Activated CD8-positive, alpha-beta T cell treated with anti-CD3 and anti-CD28 coated beads for 36 hours (primary cell): ENCODE data around the gene NKX2-4. TPM values are rescaled to one million over a fixed set of nuclear protein-coding genes. Genes with fewer than 3 reads are reported as not detected.
A peak's percentile ranks its signal among the peaks of the same experiment; 100 is the strongest.

ENCODE experiments used
- ATAC-seq: fragments of 200-7000 bp; cut with Tn5 transposase; one replicate; pipeline ENCODE4 v1.10.0; 2021; ENCODE audit warnings: mild to moderate bottlenecking, moderate library complexity
- CTCF ChIA-PET: fragments of 350-600 bp; sonication (Branson Sonifier 250); formaldehyde crosslinking; loops from one replicate; lab custom pipeline; 2021; ENCODE audit warnings: antibody characterized with exemption; lab: Charles Lee
- POLR2A ChIA-PET: fragments of 350-600 bp; sonication (Branson Sonifier 250); formaldehyde crosslinking; loops from one replicate; lab custom pipeline; 2021; ENCODE audit warnings: antibody characterized with exemption; lab: Charles Lee
- DNase-seq: peaks from one replicate; pipeline ENCODE4 v3.0.0-alpha.2; 2020
- H3K27ac Mint-ChIP-seq: one replicate; pipeline ENCODE4 v1.8.0; 2021; ENCODE audit warnings: mild to moderate bottlenecking, mixed read lengths
- H3K27me3 Mint-ChIP-seq: one replicate; pipeline ENCODE4 v1.8.0; 2021; ENCODE audit warnings: mixed read lengths
- H3K36me3 Mint-ChIP-seq: one replicate; pipeline ENCODE4 v1.8.0; 2021; ENCODE audit warnings: low read depth, mixed read lengths
- H3K4me1 Mint-ChIP-seq: one replicate; pipeline ENCODE4 v1.8.0; 2021; ENCODE audit warnings: low read depth, mixed read lengths
- H3K4me3 Mint-ChIP-seq: one replicate; pipeline ENCODE4 v1.8.0; 2021; ENCODE audit warnings: mild to moderate bottlenecking, moderate library complexity, mixed read lengths
- H3K9me3 Mint-ChIP-seq: one replicate; pipeline ENCODE4 v1.8.0; 2021; ENCODE audit warnings: mixed read lengths
- CTCF ChIP-seq: fragments of 200-600 bp; IDR thresholded peaks from one replicate; pipeline ENCODE4 v1.8.0; 2022; ENCODE audit warnings: antibody characterized with exemption, mild to moderate bottlenecking
- intact Hi-C: fragments of 100-400 bp; cut with micrococcal nuclease; formaldehyde crosslinking; loops from one replicate; pipeline ENCODE4 v1.10.0; 2022
- total RNA-seq, 2 experiments: library from RNA; stranded (reverse); gene quantifications; one replicate each; pipeline ENCODE4 v1.2.3, GENCODE V29; 2021

The NKX2-4 gene
- total RNA-seq, 2 experiments from 2014 or later = not detected

DNA sequence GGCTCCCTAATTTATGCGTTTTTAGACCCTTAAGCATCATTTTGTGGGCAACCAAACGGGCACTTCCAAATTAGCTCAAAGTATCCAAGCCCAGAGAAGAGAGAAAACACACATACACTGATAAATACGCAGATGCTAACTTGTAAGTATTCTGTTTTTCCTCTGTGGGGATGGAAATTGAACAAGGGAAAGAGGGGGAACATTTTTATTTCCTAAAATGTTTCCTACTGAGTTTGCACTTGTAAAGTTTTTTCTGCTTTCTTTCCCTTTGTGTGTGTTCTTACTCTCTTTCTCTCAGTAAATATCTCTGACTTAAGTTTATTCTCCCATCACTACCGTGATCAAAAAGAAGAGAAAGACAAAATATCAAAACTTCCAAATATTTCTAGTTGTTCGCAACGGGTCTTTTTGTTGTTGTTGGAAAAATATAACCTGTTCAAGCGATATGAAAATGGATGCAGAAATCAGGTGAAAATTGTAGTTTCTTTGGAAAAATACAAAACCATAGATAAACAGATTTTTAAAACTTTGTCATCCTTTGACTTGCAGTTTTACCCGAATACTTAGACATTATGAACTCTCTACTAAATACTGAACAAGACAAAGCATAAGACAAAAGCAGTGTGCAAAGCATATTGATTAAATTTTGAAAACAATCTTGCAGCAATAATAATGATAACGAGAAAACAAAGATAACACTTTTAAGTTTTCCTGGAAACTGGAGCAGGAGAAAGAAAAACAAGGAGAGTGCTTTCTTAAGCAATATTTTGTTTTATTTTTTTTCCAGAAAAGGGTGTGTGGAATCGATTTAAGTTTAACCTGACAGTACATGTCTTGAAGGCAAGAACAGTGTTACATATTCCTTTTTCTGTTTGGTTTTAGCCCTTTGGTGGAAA lies 1.0 kb upstream of the NKX2-4 start:
- H3K27me3 Mint-ChIP-seq = peaks cover 64% of the 10 kb centered on the region
- no peak for DNase-seq
- intact Hi-C loops = loop anchor here (5.0 kb wide), 1 partner anchor 109 kb away; no protein-coding TSS in a partner anchor
- peaks cover 7% of the 10 kb centered on the region for H3K36me3 Mint-ChIP-seq
- ChIA-PET POLR2A (no interaction called here), CTCF (no interaction called here)
- ATAC-seq = no peak
- H3K4me1 Mint-ChIP-seq = peaks cover 8% of the 10 kb centered on the region
- no peak for TF ChIP-seq CTCF
- H3K9me3 Mint-ChIP-seq = peaks cover 6% of the 10 kb centered on the region
- no peak overlapping the region for H3K27ac Mint-ChIP-seq
- H3K4me3 Mint-ChIP-seq = peak overlapping the region; percentile 21

- CTCF ChIA-PET = interaction anchor here (1.1 to 1.2 kb wide), 2 partner anchors 108 to 159 kb away, joined by 4 to 6 read pairs; no protein-coding TSS in a partner anchor
- H3K27me3 Mint-ChIP-seq = peaks cover 72% of the 10 kb centered on the region
- H3K4me3 Mint-ChIP-seq = no peak overlapping the region
- no peak for TF ChIP-seq CTCF
- peaks cover 16% of the 10 kb centered on the region for H3K4me1 Mint-ChIP-seq
- peaks cover 10% of the 10 kb centered on the region for H3K36me3 Mint-ChIP-seq
- H3K27ac Mint-ChIP-seq = no peak overlapping the region
- ATAC-seq (peak; percentile 34), DNase-seq (peak; percentile 12)
- H3K9me3 Mint-ChIP-seq = peaks cover 6% of the 10 kb centered on the region
- POLR2A ChIA-PET = no interaction called here
- intact Hi-C loops = loop anchor here (5.0 kb wide), 1 partner anchor 111 kb away; no protein-coding TSS in a partner anchor
Observed at GRCh38 chr20:21396599-21397340, 556 bp downstream of the NKX2-4 start.

DNA sequence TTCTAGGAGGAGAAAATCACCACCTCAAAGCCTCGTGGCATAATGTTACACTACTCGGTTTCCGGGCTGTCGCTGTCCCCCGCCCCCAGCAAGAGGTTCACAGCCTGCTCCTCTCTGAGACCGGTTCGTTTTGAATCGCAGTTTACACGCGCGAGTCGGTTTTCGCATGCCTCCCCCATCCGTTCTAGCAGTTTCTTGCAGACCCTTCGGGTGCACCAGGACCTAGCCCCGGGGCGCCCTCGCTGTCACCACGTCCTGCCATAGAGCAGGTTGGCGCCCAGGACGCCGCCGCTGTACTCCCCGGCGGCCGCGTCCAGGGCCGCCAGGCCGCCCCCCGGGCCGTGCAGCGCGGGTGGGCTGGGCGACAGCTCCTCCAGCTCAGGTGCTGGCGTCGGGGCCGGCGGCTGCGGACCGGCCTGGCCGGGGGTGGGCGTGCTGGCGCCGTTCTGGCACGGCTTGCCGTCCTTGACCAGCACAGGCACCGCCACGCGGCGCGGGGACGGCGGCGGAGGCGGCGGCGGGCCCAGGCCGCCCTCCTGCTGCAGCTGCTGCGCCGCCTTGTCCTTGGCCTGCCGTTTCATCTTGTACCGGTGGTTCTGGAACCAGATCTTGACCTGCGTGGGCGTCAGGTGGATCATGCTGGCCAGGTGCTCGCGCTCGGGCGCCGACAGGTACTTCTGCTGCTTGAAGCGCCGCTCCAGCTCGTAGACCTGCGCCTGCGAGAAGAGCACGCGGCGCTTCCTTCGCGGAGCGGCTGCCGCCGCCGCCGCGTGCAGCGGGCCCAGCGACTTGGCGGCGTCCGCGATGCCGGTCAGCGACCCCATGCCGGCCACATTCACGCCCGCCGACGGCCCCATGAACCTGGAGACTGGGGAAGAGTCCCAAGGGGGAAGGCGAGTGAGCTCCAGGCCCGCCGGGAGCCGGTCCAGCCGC lies 1.4 kb downstream of the NKX2-4 start:
- Mint-ChIP-seq H3K27ac (no peak overlapping the region), H3K36me3 (peaks cover 14% of the 10 kb centered on the region), H3K27me3 (peaks cover 69% of the 10 kb centered on the region), H3K9me3 (peaks cover 6% of the 10 kb centered on the region), H3K4me3 (peak overlapping the region; percentile 64), H3K4me1 (peaks cover 18% of the 10 kb centered on the region)
- no peak for TF ChIP-seq CTCF
- peak; percentile 68 for DNase-seq
- peak; percentile 77 for ATAC-seq
- ChIA-PET CTCF (interaction anchor here (1.1 to 1.3 kb wide), 3 partner anchors 109 to 159 kb away, joined by 4 to 7 read pairs (median 6); no protein-coding TSS in a partner anchor), POLR2A (no interaction called here)
- intact Hi-C loops = loop anchor here (5.0 kb wide), 1 partner anchor 111 kb away; no protein-coding TSS in a partner anchor

DNA sequence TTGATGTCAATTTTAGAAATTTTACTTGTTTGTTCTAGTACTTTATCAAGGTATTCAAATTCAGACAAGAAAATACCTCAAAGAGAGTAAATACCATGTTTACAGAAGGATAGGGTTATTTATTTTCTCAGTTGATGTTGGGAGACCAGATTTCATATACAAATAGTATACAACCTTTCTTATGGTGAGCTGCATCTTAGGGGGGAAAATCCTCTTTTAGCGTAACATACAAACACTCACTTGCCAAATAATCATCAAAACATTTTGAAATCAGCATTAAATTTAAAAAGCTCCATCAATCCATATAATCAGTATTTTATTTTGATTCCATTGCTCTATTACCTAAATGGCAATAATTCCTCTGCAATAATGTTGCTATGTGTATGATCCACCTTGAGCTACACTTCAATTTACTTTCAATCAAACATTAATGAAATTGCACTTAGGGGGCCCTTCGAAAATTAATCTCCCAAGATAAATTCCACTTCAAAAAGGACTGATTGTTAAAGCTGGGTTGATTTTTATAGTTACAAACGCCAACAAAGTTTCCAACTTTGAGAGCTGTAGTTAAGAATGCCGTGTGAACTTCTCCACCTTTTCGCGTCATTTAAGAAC lies 2.2 kb downstream of the NKX2-4 start:
- no peak for TF ChIP-seq CTCF
- H3K27me3 Mint-ChIP-seq = peaks cover 64% of the 10 kb centered on the region
- no peak overlapping the region for H3K27ac Mint-ChIP-seq
- H3K36me3 Mint-ChIP-seq = peaks cover 19% of the 10 kb centered on the region
- DNase-seq (no peak), ATAC-seq (no peak)
- peak overlapping the region; percentile 64 for H3K4me3 Mint-ChIP-seq
- CTCF ChIA-PET = interaction anchor here (1.3 kb wide), 1 partner anchor 110 kb away, joined by 7 read pairs; no protein-coding TSS in a partner anchor
- POLR2A ChIA-PET = no interaction called here
- H3K9me3 Mint-ChIP-seq = peaks cover 6% of the 10 kb centered on the region
- peaks cover 18% of the 10 kb centered on the region for H3K4me1 Mint-ChIP-seq
- intact Hi-C loops = loop anchor here (5.0 kb wide), 1 partner anchor 112 kb away; no protein-coding TSS in a partner anchor
